Measurements from ENCODE around the gene MYH7B.

MYH7B gene

GRCh38 chr20:34992751-34993417 is 37.2 kb downstream of the MYH7B start:
- DNase-seq, result no peak

GRCh38 chr20:34993941-34994508 is 38.4 kb downstream of the MYH7B start:
- DNase-seq, result no peak

GRCh38 chr20:34994509-34995131 is 39.0 kb downstream of the MYH7B start:
- DNase-seq, result no peak

DNA sequence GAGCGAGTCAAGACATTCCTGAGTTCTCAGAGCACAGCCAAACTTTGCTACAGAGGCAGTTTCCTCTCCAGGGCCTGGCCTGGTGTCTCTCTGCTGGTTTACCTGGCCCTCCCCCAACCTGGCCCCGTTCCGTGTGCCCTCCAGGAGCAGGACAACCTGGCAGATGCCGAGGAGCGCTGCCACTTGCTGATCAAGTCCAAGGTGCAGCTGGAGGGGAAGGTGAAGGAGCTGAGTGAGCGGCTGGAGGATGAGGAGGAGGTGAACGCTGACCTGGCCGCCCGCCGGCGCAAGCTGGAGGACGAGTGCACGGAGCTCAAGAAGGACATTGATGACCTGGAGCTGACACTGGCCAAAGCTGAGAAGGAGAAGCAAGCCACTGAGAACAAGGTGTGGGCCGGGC is 39.5 kb downstream of the MYH7B start:
- no peak for DNase-seq

DNA sequence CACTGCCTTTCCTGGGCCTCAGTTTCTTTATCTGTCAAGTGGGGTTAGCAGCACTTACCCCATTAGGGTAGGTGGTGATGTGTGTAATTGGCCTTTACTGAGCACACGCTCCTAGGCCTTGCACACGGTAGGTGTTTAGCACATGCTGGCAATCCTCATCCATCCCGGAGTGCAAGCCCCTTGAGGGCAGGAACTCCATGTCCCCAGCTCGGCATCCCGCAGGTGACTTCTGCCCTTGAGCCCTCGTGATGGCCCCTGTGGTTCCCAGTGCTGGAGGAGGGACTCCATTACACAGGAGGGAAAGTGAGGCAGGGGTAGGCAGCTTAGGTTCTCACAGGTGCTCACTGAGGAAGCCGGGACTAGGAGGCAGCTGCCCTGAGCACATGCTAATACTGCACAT is 40.0 kb downstream of the MYH7B start:
- no peak for DNase-seq

- DNase-seq, result no peak
Measured at GRCh38 chr20:34996243-34997028, 40.8 kb downstream of the MYH7B start.

- peak in 1 of 2 experiments; percentile 30 for DNase-seq
Measured at GRCh38 chr20:34997131-34997561, 41.5 kb downstream of the MYH7B start.

- no peak for DNase-seq
Measured at GRCh38 chr20:34997774-34998173, 42.1 kb downstream of the MYH7B start.

GRCh38 chr20:34998331-34998950 is 42.8 kb downstream of the MYH7B start:
- DNase-seq, result no peak

DNA sequence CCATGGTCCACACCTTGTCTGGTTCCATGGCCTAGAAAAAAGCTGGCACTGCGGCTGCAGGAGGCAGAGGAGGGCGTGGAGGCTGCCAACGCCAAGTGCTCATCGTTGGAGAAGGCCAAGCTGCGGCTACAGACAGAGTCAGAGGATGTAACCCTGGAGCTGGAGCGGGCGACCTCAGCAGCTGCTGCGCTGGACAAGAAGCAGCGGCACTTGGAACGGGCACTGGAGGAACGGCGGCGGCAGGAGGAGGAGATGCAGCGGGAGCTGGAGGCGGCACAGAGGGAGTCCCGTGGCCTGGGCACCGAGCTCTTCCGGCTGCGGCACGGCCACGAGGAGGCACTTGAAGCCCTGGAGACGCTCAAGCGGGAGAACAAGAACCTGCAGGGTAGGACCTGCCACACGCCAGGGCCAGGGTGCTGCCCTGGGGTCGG is 43.4 kb downstream of the MYH7B start:
- DNase-seq, result no peak

DNA sequence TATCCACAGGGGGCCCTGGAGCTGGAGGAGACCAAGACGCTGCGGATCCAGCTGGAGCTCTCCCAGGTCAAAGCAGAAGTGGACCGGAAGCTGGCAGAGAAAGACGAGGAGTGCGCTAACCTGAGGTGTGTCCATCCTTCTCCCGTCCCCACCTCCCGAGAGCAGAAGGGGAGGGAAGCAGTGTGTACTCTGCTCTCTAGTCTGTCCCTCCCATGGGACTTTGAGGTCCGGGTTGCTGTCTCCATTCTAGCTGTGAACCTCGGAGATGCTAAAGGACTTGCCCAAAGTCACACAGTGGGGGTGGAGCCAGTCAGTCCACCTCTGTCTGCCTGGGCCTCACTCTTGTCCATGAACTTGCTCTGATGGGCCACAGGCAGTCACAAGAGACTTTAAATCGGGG is 44.1 kb downstream of the MYH7B start:
- no peak for DNase-seq

GRCh38 chr20:35000311-35000921 is 44.7 kb downstream of the MYH7B start:
- DNase-seq, result no peak

DNA sequence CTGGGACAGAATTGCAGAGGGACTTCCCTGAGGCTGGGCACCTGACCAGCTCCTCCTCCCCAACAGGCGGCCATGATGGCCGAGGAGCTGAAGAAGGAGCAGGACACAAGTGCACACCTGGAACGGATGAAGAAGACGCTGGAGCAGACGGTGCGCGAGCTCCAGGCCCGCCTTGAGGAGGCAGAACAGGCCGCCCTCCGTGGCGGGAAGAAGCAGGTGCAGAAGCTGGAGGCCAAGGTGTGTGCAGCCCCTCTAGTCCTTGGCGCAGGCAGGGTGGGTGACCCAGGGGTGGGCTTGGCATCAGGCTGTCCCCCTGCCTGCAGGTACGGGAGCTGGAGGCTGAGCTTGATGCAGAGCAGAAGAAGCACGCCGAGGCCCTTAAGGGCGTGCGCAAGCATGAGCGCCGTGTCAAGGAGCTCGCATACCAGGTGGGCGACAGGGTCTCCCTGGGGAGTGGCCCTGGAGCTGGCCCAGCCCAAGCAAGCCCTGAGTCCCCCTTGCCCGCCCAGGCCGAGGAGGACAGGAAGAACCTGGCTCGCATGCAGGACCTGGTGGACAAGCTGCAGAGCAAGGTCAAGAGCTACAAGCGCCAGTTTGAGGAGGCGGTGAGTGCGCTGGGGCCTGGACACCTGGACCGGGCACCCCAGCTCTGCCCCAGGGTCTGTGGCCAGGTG is 45.4 kb downstream of the MYH7B start:
- DNase-seq, result no peak

GRCh38 chr20:35001596-35002362 is 46.1 kb downstream of the MYH7B start:
- DNase-seq, result no peak

- DNase-seq, result no peak
Measured at GRCh38 chr20:35002426-35003210, 47.0 kb downstream of the MYH7B start.

- DNase-seq, result no peak
Measured at GRCh38 chr20:35003211-35004031, 47.8 kb downstream of the MYH7B start.

GRCh38 chr20:35004051-35004725 is 48.5 kb downstream of the MYH7B start:
- DNase-seq, result no peak

- DNase-seq, result no peak
Measured at GRCh38 chr20:35004749-35005462, 49.2 kb downstream of the MYH7B start.
